HepG2 (cell line): ENCODE measurements around the gene ZFR. TPM values are rescaled to one million over a fixed set of nuclear protein-coding genes. Genes with fewer than 3 reads are reported as not detected.

Experiments
- ATAC-seq: fragments of 200-7000 bp; cut with Tn5 transposase; 3 replicates; pipeline ENCODE4 v1.9.1; 2020; ENCODE audit warnings: mild to moderate bottlenecking, moderate library complexity
- BruUV-seq: library from RNA; stranded (reverse); fragments of 400-500 nt; replicated peaks from 2 replicates; lab custom pipeline; 2021; lab: Mats Ljungman, UMichigan
- CTCF ChIA-PET: fragments of 300-600 bp; formaldehyde crosslinking; extraction: SDS; loops from one replicate; lab custom pipeline; 2021; ENCODE audit warnings: low total read pairs, inconsistent platforms, low intra/inter-chr PET ratio; lab: Yijun Ruan, JAX
- POLR2A ChIA-PET: fragments of 350-600 bp; sonication (Branson Sonifier 250); formaldehyde crosslinking; loops from one replicate; lab custom pipeline; 2020; ENCODE audit warnings: antibody characterized with exemption, inconsistent platforms; lab: Yijun Ruan, JAX
- DNase-seq: peaks from one replicate; pipeline ENCODE4 v3.0.0-alpha.2; 2015; ENCODE audit warnings: low spot score
- FAIRE-seq: peaks from 3 replicates; lab custom pipeline; 2011; peaks lifted over from hg19 to GRCh38; lab: Jason Lieb, UNC
- H2AFZ ChIP-seq: one replicate; pipeline ENCODE4 v1.6.1; 2011; ENCODE audit warnings: low read length, inconsistent platforms
- H3K27ac ChIP-seq: fragments of 300-600 bp; 3 replicates; pipeline ENCODE4 v1.8.0; 2011; ENCODE audit warnings: mixed run types, mild to moderate bottlenecking, mixed read lengths, low read length, inconsistent platforms; ENCODE audit not compliant: insufficient read depth; ENCODE audit errors: extremely low read length
- H3K27me3 ChIP-seq, 2 experiments: fragments of 200-600 bp in 1 of 2; 2 replicates in 1 of 2; 3 replicates in 1 of 2; pipeline versions ENCODE4 v1.6.0 to v1.8.0; 2011; ENCODE audit warnings: low read length in 2 of 2, mild to moderate bottlenecking in 2 of 2, moderate library complexity in 2 of 2, inconsistent platforms in 1 of 2; ENCODE audit not compliant: insufficient read depth in 2 of 2, control insufficient read depth in 1 of 2
- H3K36me3 ChIP-seq, 2 experiments: fragments of 200-600 bp in 1 of 2; replicated peaks in 1 of 2; 2 replicates in 1 of 2; 3 replicates in 1 of 2; pipeline versions ENCODE4 v1.5.1 to v1.8.0; 2011; ENCODE audit warnings: low read length in 2 of 2, inconsistent platforms in 1 of 2; ENCODE audit not compliant: insufficient read depth in 2 of 2, control insufficient read depth in 1 of 2
- H3K4me1 ChIP-seq: 2 replicates; pipeline ENCODE4 v1.5.1; 2012; ENCODE audit warnings: low read length, inconsistent platforms; ENCODE audit not compliant: insufficient read depth
- H3K4me2 ChIP-seq: 2 replicates; pipeline ENCODE4 v1.6.0; 2011; ENCODE audit warnings: low read depth, low read length, inconsistent platforms
- H3K4me3 ChIP-seq, 3 experiments: fragments of 200-600 bp in 1 of 3; sonication (generic), shearing (Covaris generic) in 1 of 3; replicated peaks in 1 of 3; 2 replicates each; pipeline ENCODE4 v1.5.1; 2011 to 2016; ENCODE audit warnings: low read length in 3 of 3, inconsistent platforms in 2 of 3, low read depth in 2 of 3, mild to moderate bottlenecking in 2 of 3, control low read depth in 1 of 3, mixed read lengths in 1 of 3; ENCODE audit not compliant: insufficient read depth in 1 of 3
- H3K79me2 ChIP-seq: one replicate; pipeline ENCODE4 v1.6.1; 2011; ENCODE audit warnings: low read length, inconsistent platforms; ENCODE audit not compliant: insufficient read depth
- H3K9ac ChIP-seq: 2 replicates; pipeline ENCODE4 v1.6.0; 2011; ENCODE audit warnings: mild to moderate bottlenecking, low read depth, low read length, inconsistent platforms; ENCODE audit not compliant: insufficient read depth
- H3K9me3 ChIP-seq: 2 replicates; pipeline ENCODE4 v1.5.1; 2012; ENCODE audit warnings: mild to moderate bottlenecking, low read length
- H4K20me1 ChIP-seq: 2 replicates; pipeline ENCODE4 v1.6.0; 2011; ENCODE audit warnings: inconsistent platforms, mild to moderate bottlenecking, low read length, moderate library complexity; ENCODE audit not compliant: insufficient read depth
- EHMT2 ChIP-seq: fragments of 200-600 bp; sonication (generic); IDR thresholded peaks from 2 replicates; pipeline ENCODE4 v1.7.0; 2017; ENCODE audit warnings: antibody characterized with exemption, low read depth, low read length, borderline replicate concordance
- RFXAP ChIP-seq: sonication (generic); formaldehyde crosslinking; IDR thresholded peaks from 2 replicates; pipeline ENCODE4 v1.4.0; 2020; ENCODE audit warnings: missing genetic modification reagents, borderline replicate concordance
- SRF ChIP-seq: IDR thresholded peaks from 2 replicates; pipeline ENCODE4 v1.6.1; 2011; ENCODE audit warnings: mild to moderate bottlenecking, low read depth, low read length, moderate library complexity
- SRSF4 ChIP-seq: fragments of 200-400 bp; formaldehyde crosslinking; IDR thresholded peaks from one replicate; pipeline ENCODE4 v1.6.1; 2018; ENCODE audit warnings: mild to moderate bottlenecking, low read depth, low read length, moderate library complexity; ENCODE audit not compliant: poor library complexity, severe bottlenecking
- TARDBP ChIP-seq: sonication (generic); formaldehyde crosslinking; IDR thresholded peaks from 2 replicates; pipeline ENCODE4 v1.8.0; 2022; ENCODE audit warnings: mild to moderate bottlenecking, missing genetic modification reagents
- ZBTB20 ChIP-seq: sonication (generic); formaldehyde crosslinking; IDR thresholded peaks from 2 replicates; pipeline ENCODE4 v1.8.1; 2023; ENCODE audit warnings: missing genetic modification reagents, low read depth, mild to moderate bottlenecking, borderline replicate concordance
- ZC3H4 ChIP-seq: sonication (generic); formaldehyde crosslinking; IDR thresholded peaks from 2 replicates; pipeline ENCODE4 v1.4.0; 2020; ENCODE audit warnings: missing genetic modification reagents, borderline replicate concordance
- ZNF329 ChIP-seq: sonication (generic); formaldehyde crosslinking; IDR thresholded peaks from 2 replicates; pipeline ENCODE4 v1.9.0; 2021; ENCODE audit warnings: low read depth, mild to moderate bottlenecking, missing genetic modification reagents
- ZNF430 ChIP-seq: sonication (generic); formaldehyde crosslinking; IDR thresholded peaks from 2 replicates; pipeline ENCODE4 v1.9.0; 2021; ENCODE audit warnings: mild to moderate bottlenecking, missing genetic modification reagents
- ZNF557 ChIP-seq: sonication (generic); formaldehyde crosslinking; IDR thresholded peaks from 2 replicates; pipeline ENCODE4 v1.4.0; 2020; ENCODE audit warnings: missing genetic modification reagents
- WGBS: methylation state at CpG from one replicate; pipeline ENCODE4 v1.1.6; 2017; ENCODE audit warnings: low lambda C conversion rate; 5-methylcytosine and 5-hydroxymethylcytosine counted together
- in situ Hi-C: cut with HindIII; loops from 2 replicates; pipeline ENCODE4 v1.10.0; 2017; ENCODE audit warnings: low pct_unique_long_range_greater_than_20kb; ENCODE audit not compliant: extremely low pct_ligation_motif_present
- intact Hi-C: fragments of 100-400 bp; cut with micrococcal nuclease; formaldehyde crosslinking; loops from one replicate; pipeline ENCODE4 v1.10.0; 2022; ENCODE audit not compliant: unreplicated experiment
- polyA plus RNA-seq, 8 experiments: library from polyadenylated mRNA; depleted of rRNA in 3 of 8; stranded (reverse) in 7 of 8; unstranded in 1 of 8; fragments of >200 nt; fragmentation: Illumina TruSeq in 4 of 8; extraction: Trizol in 4 of 8; gene quantifications; 2 replicates each; pipeline versions ENCODE4 v1.2.1 to v1.2.3, GENCODE V29; 2011 to 2016; ENCODE audit warnings: low read depth in 4 of 8, missing spikeins in 1 of 8, mixed read lengths in 1 of 8; ENCODE audit not compliant: insufficient read depth in 1 of 8
- total RNA-seq, 5 experiments: library from RNA; depleted of rRNA; stranded (reverse); fragments of >200 nt; fragmentation: Illumina TruSeq; extraction: Trizol; gene quantifications; 2 replicates each; pipeline ENCODE4 v1.2.3, GENCODE V29; 2016; ENCODE audit warnings: low read depth in 1 of 5
- TF ChIP-seq, protein P1 (sequence below): sonication (generic); formaldehyde crosslinking; IDR thresholded peaks from 2 replicates; pipeline ENCODE4 v1.4.0; 2020; ENCODE audit warnings: mild to moderate bottlenecking, missing genetic modification reagents
- TF ChIP-seq, protein P2 (sequence below): fragments of 450-650 bp; IDR thresholded peaks from 2 replicates; pipeline ENCODE4 v1.6.1; 2017
- TF ChIP-seq, protein P3 (sequence below): sonication (generic); formaldehyde crosslinking; IDR thresholded peaks from 2 replicates; pipeline ENCODE4 v1.5.1; 2020; ENCODE audit warnings: missing genetic modification reagents, mild to moderate bottlenecking, borderline replicate concordance
- TF ChIP-seq, protein P4 (sequence below): sonication (generic); formaldehyde crosslinking; IDR thresholded peaks from 2 replicates; pipeline ENCODE4 v1.4.0; 2020; ENCODE audit warnings: mild to moderate bottlenecking, missing genetic modification reagents, borderline replicate concordance
- TF ChIP-seq, protein P5 (sequence below): sonication (generic); formaldehyde crosslinking; IDR thresholded peaks from 2 replicates; pipeline ENCODE4 v1.5.0; 2020; ENCODE audit warnings: mild to moderate bottlenecking, low read depth, missing genetic modification reagents, borderline replicate concordance
- TF ChIP-seq, protein P6 (sequence below): IDR thresholded peaks from 2 replicates; pipeline ENCODE4 v1.6.1; 2016; ENCODE audit warnings: mild to moderate bottlenecking, missing biosample characterization, missing genetic modification reagents

The ZFR gene
- total and polyA plus RNA-seq, 2 of the 13 experiments (the other 11 are each of a cell fraction or from before 2014, with no cell fraction given) = 89.0 to 92.8 TPM

DNA sequence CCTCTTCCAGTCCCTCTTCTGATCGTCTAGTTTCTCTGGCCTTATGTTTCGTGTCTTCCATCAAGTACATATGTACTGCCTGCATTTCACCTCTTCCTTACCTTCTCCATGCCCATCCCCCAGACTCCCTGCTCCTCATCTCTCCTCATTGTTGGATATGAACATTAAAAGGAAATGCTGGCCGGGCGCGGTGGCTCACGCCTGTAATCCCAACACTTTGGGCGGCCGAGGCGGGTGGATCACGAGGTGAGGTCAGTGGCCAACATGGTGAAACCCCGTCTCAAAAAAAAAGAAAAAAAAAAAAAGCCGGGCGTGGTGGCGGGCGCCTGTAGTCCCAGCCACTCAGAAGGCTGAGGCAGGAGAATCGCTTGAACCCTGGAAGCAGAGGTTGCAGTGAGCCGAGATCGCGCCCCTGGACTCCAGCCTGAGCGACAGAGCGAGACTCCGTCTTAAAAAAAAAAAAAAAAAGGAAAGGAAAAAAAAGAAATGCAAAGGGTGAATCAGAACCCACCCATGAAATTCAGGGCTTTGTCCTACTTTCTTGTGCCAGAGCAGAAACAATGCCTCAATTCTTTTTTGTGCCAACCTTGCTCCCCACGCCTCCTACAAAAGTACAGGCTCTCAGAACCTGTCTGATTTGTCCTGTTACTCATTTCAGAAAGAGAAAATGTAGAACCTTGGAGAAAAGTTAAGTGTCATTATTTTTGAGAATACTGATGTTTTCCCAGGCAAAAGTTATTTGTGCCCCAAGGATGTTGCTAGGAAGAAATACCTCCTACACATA, 1.5 kb upstream of the ZFR start:
- ATAC-seq (no peak), DNase-seq (no peak), FAIRE-seq (no peak)
- Histone ChIP-seq H3K79me2 (peaks cover 32% of the 10 kb centered on the region), H3K4me3 (no peak overlapping the region), H3K9ac (no peak overlapping the region), H3K27me3 (no peaks in the 10 kb centered on the region; a peak in 1 of 5 replicates), H3K27ac (no peak overlapping the region), H3K9me3 (no peaks in the 10 kb centered on the region), H3K4me1 (peaks cover 27% of the 10 kb centered on the region), H4K20me1 (peaks cover 26% of the 10 kb centered on the region), H3K4me2 (no peak overlapping the region), H3K36me3 (0 out of 5 replicates have a peak, but pooled peaks cover 0 to 3% of the 10 kb centered on the region in 2 experiments), H2AFZ (no peak overlapping the region)
- intact Hi-C loops = no loop called here
- ChIA-PET POLR2A (no interaction called here), CTCF (no interaction called here)
- in situ Hi-C loops = no loop called here
- no TSS peak for BruUV-seq
- WGBS = 90% methylated on average over 23 of the region's 23 CpGs
- TF ChIP-seq, protein P1, sequence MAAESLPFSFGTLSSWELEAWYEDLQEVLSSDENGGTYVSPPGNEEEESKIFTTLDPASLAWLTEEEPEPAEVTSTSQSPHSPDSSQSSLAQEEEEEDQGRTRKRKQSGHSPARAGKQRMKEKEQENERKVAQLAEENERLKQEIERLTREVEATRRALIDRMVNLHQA (CRISPR knock-in tag) = no peak
- TF ChIP-seq SRSF4 (no peak), EHMT2 (no peak), SRF (no peak), ZBTB20 (CRISPR knock-in tag) (no peak), ZC3H4 (CRISPR knock-in tag) (no peak), ZNF430 (CRISPR knock-in tag) (no peak), TARDBP (CRISPR knock-in tag) (no peak), RFXAP (no peak), ZNF557 (CRISPR knock-in tag) (no peak), ZNF329 (CRISPR knock-in tag) (no peak)
- TF ChIP-seq, protein P2, sequence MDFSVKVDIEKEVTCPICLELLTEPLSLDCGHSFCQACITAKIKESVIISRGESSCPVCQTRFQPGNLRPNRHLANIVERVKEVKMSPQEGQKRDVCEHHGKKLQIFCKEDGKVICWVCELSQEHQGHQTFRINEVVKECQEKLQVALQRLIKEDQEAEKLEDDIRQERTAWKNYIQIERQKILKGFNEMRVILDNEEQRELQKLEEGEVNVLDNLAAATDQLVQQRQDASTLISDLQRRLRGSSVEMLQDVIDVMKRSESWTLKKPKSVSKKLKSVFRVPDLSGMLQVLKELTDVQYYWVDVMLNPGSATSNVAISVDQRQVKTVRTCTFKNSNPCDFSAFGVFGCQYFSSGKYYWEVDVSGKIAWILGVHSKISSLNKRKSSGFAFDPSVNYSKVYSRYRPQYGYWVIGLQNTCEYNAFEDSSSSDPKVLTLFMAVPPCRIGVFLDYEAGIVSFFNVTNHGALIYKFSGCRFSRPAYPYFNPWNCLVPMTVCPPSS = no peak
- TF ChIP-seq, protein P3, sequence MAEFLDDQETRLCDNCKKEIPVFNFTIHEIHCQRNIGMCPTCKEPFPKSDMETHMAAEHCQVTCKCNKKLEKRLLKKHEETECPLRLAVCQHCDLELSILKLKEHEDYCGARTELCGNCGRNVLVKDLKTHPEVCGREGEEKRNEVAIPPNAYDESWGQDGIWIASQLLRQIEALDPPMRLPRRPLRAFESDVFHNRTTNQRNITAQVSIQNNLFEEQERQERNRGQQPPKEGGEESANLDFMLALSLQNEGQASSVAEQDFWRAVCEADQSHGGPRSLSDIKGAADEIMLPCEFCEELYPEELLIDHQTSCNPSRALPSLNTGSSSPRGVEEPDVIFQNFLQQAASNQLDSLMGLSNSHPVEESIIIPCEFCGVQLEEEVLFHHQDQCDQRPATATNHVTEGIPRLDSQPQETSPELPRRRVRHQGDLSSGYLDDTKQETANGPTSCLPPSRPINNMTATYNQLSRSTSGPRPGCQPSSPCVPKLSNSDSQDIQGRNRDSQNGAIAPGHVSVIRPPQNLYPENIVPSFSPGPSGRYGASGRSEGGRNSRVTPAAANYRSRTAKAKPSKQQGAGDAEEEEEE (CRISPR knock-in tag) = no peak
- TF ChIP-seq, protein P4, sequence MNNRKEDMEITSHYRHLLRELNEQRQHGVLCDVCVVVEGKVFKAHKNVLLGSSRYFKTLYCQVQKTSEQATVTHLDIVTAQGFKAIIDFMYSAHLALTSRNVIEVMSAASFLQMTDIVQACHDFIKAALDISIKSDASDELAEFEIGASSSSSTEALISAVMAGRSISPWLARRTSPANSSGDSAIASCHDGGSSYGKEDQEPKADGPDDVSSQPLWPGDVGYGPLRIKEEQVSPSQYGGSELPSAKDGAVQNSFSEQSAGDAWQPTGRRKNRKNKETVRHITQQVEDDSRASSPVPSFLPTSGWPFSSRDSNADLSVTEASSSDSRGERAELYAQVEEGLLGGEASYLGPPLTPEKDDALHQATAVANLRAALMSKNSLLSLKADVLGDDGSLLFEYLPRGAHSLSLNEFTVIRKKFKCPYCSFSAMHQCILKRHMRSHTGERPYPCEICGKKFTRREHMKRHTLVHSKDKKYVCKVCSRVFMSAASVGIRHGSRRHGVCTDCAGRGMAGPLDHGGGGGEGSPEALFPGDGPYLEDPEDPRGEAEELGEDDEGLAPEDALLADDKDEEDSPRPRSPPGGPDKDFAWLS (CRISPR knock-in tag) = no peak
- TF ChIP-seq, protein P5, sequence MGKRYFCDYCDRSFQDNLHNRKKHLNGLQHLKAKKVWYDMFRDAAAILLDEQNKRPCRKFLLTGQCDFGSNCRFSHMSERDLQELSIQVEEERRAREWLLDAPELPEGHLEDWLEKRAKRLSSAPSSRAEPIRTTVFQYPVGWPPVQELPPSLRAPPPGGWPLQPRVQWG = no peak
- TF ChIP-seq, protein P6, sequence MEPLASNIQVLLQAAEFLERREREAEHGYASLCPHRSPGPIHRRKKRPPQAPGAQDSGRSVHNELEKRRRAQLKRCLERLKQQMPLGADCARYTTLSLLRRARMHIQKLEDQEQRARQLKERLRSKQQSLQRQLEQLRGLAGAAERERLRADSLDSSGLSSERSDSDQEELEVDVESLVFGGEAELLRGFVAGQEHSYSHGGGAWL = no peak
